OCI-LY3 (cell line): ENCODE measurements around the gene CLEC18A.

Source experiments
- EZH2phosphoT487 ChIP-seq: fragments of 200-600 bp; shearing (Covaris generic); IDR thresholded peaks from 2 replicates; pipeline ENCODE4 v1.6.1; 2018; ENCODE audit warnings: antibody characterized with exemption, mixed run types, low read depth
- TF ChIP-seq, protein P1 (sequence below): fragments of 200-600, 300-600 bp; sonication (generic); IDR thresholded peaks from 2 replicates; pipeline ENCODE4 v1.5.1; 2014; ENCODE audit warnings: antibody characterized with exemption, low read length, low read depth

- TF ChIP-seq, protein P1, sequence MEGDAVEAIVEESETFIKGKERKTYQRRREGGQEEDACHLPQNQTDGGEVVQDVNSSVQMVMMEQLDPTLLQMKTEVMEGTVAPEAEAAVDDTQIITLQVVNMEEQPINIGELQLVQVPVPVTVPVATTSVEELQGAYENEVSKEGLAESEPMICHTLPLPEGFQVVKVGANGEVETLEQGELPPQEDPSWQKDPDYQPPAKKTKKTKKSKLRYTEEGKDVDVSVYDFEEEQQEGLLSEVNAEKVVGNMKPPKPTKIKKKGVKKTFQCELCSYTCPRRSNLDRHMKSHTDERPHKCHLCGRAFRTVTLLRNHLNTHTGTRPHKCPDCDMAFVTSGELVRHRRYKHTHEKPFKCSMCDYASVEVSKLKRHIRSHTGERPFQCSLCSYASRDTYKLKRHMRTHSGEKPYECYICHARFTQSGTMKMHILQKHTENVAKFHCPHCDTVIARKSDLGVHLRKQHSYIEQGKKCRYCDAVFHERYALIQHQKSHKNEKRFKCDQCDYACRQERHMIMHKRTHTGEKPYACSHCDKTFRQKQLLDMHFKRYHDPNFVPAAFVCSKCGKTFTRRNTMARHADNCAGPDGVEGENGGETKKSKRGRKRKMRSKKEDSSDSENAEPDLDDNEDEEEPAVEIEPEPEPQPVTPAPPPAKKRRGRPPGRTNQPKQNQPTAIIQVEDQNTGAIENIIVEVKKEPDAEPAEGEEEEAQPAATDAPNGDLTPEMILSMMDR, result no peak
- no peak for TF ChIP-seq EZH2phosphoT487
Observed at GRCh38 chr16:69906838-69907401, 44.2 kb upstream of the CLEC18A start.
